IMR-90 (cell line): ENCODE measurements around the gene AKAP17A. TPM values are rescaled to one million over a fixed set of nuclear protein-coding genes. Genes with fewer than 3 reads are reported as not detected.

ENCODE experiments used
- ATAC-seq: fragments of 200-7000 bp; cut with Tn5 transposase; 2 replicates; pipeline ENCODE4 v1.9.1; 2020; ENCODE audit warnings: low read depth, mild to moderate bottlenecking, moderate library complexity
- BruUV-seq: library from RNA; stranded (reverse); fragments of 400-500 nt; replicated peaks from 2 replicates; lab custom pipeline; 2021; lab: Mats Ljungman, UMichigan
- CTCF ChIA-PET: fragments of 300-600 bp; formaldehyde crosslinking; extraction: SDS; loops from one replicate; lab custom pipeline; 2021; ENCODE audit warnings: antibody characterized with exemption; lab: Yijun Ruan, JAX
- POLR2A ChIA-PET: fragments of 300-600 bp; sonication (Branson Sonifier 250); formaldehyde crosslinking; loops from one replicate; lab custom pipeline; 2022; ENCODE audit warnings: antibody characterized with exemption; ENCODE audit not compliant: unreplicated experiment; lab: Charles Lee
- DNase-seq: peaks from one replicate; pipeline ENCODE4 v3.0.0; 2013
- H2AFZ ChIP-seq: replicated peaks from 2 replicates; pipeline ENCODE3; 2013; ENCODE audit warnings: low read length, mild to moderate bottlenecking; ENCODE audit not compliant: poor library complexity
- H2AK5ac ChIP-seq: 2 replicates; pipeline ENCODE4 v1.6.1; 2013; ENCODE audit warnings: low read depth, low read length, inconsistent platforms
- H2AK9ac ChIP-seq: replicated peaks from 2 replicates; pipeline ENCODE3; 2013; ENCODE audit warnings: mild to moderate bottlenecking, low read depth, low read length, moderate library complexity; ENCODE audit not compliant: poor library complexity
- H2BK120ac ChIP-seq: 2 replicates; pipeline ENCODE4 v1.6.1; 2013; ENCODE audit warnings: low read depth, low read length, inconsistent platforms
- H2BK15ac ChIP-seq: 3 replicates; pipeline ENCODE4 v1.6.1; 2013; ENCODE audit warnings: low read depth, low read length, inconsistent platforms
- H2BK20ac ChIP-seq: 2 replicates; pipeline ENCODE4 v1.6.1; 2013; ENCODE audit warnings: low read depth, mild to moderate bottlenecking, inconsistent platforms, low read length, moderate library complexity
- H2BK5ac ChIP-seq: 2 replicates; pipeline ENCODE4 v1.6.1; 2013; ENCODE audit warnings: mild to moderate bottlenecking, low read depth, low read length, inconsistent platforms; ENCODE audit not compliant: poor library complexity, severe bottlenecking
- H3K14ac ChIP-seq: replicated peaks from 2 replicates; pipeline ENCODE4 v1.6.1; 2013; ENCODE audit warnings: low read depth, low read length, inconsistent platforms
- H3K18ac ChIP-seq: 2 replicates; pipeline ENCODE4 v1.6.1; 2013; ENCODE audit warnings: low read depth, low read length, control low read depth
- H3K23ac ChIP-seq: 2 replicates; pipeline ENCODE4 v1.6.1; 2013; ENCODE audit warnings: low read depth, low read length, inconsistent platforms
- H3K27ac ChIP-seq: 2 replicates; pipeline ENCODE4 v1.5.1; 2013; ENCODE audit warnings: mild to moderate bottlenecking, control low read depth, low read length; ENCODE audit not compliant: insufficient read depth
- H3K27me3 ChIP-seq: 2 replicates; pipeline ENCODE4 v1.6.1; 2013; ENCODE audit warnings: low read length; ENCODE audit not compliant: control insufficient read depth, insufficient read depth
- H3K36me3 ChIP-seq: 2 replicates; pipeline ENCODE4 v1.6.1; 2013; ENCODE audit warnings: low read length, mixed read lengths; ENCODE audit not compliant: control insufficient read depth, insufficient read depth
- H3K4ac ChIP-seq: 2 replicates; pipeline ENCODE4 v1.6.1; 2013; ENCODE audit warnings: low read depth, low read length, inconsistent platforms
- H3K4me1 ChIP-seq: 2 replicates; pipeline ENCODE4 v1.6.1; 2013; ENCODE audit warnings: low read length, mixed read lengths; ENCODE audit not compliant: control insufficient read depth, insufficient read depth
- H3K4me2 ChIP-seq: 2 replicates; pipeline ENCODE4 v1.6.1; 2013; ENCODE audit warnings: low read depth, mild to moderate bottlenecking, control low read depth, low read length, moderate library complexity
- H3K4me3 ChIP-seq: 2 replicates; pipeline ENCODE4 v1.5.1; 2013; ENCODE audit warnings: low read depth, mild to moderate bottlenecking, control low read depth, low read length, moderate library complexity; ENCODE audit not compliant: insufficient read depth
- H3K56ac ChIP-seq: 2 replicates; pipeline ENCODE4 v1.6.1; 2013; ENCODE audit warnings: low read length, inconsistent platforms; ENCODE audit not compliant: insufficient read depth; ENCODE audit errors: extremely low read depth
- H3K79me1 ChIP-seq, 2 experiments: 2 replicates each; pipeline ENCODE4 v1.6.1; 2013; ENCODE audit warnings: low read length in 2 of 2, inconsistent platforms in 1 of 2, low read depth in 1 of 2
- H3K9ac ChIP-seq: 2 replicates; pipeline ENCODE4 v1.6.1; 2013; ENCODE audit warnings: low read depth, low read length, control low read depth
- H3K9me1 ChIP-seq: 2 replicates; pipeline ENCODE4 v1.6.1; 2013; ENCODE audit warnings: low read length, inconsistent platforms; ENCODE audit not compliant: insufficient read depth
- H3K9me3 ChIP-seq: 2 replicates; pipeline ENCODE4 v1.6.1; 2013; ENCODE audit warnings: low read length; ENCODE audit not compliant: control insufficient read depth, insufficient read depth
- H4K20me1 ChIP-seq: 2 replicates; pipeline ENCODE4 v1.6.1; 2013; ENCODE audit warnings: low read length, inconsistent platforms; ENCODE audit not compliant: insufficient read depth
- H4K5ac ChIP-seq: 2 replicates; pipeline ENCODE4 v1.6.1; 2013; ENCODE audit warnings: mild to moderate bottlenecking, low read depth, low read length, control low read depth
- H4K8ac ChIP-seq, 2 experiments: 2 replicates each; pipeline ENCODE4 v1.6.1; 2013; ENCODE audit warnings: low read depth in 2 of 2, low read length in 2 of 2, control low read depth in 1 of 2, inconsistent platforms in 1 of 2
- H4K91ac ChIP-seq: 2 replicates; pipeline ENCODE4 v1.6.1; 2013; ENCODE audit warnings: low read depth, low read length, inconsistent platforms; ENCODE audit not compliant: insufficient read depth
- BHLHE40 ChIP-seq: fragments of 150-350 bp; IDR thresholded peaks from 2 replicates; pipeline ENCODE4 v1.6.1; 2016; ENCODE audit warnings: mild to moderate bottlenecking, low read depth, low read length
- SMC3 ChIP-seq: fragments of 150-350 bp; IDR thresholded peaks from 2 replicates; pipeline ENCODE4 v1.6.1; 2016; ENCODE audit warnings: low read depth, mild to moderate bottlenecking, antibody characterized with exemption, low read length, moderate library complexity
- WGBS, 2 experiments: methylation state at CpG; one replicate each; pipeline versions ENCODE4 v1.1.5 to v1.1.7; 2013; ENCODE audit warnings: missing lambda C conversion rate in 2 of 2; ENCODE audit not compliant: insufficient read length in 1 of 2; ENCODE audit errors: extremely low coverage in 2 of 2; 5-methylcytosine and 5-hydroxymethylcytosine counted together
- dilution Hi-C: fragments of 300-500 bp; cut with HindIII; formaldehyde crosslinking; loops from one replicate; pipeline ENCODE4 v1.14.3; 2018; ENCODE audit warnings: low sequenced_read_pairs; ENCODE audit not compliant: unreplicated experiment
- in situ Hi-C: fragments of 300-500 bp; cut with MboI; formaldehyde crosslinking; loops from 3 replicates; pipeline ENCODE4 v1.14.3; 2019; ENCODE audit warnings: low sequenced_read_pairs, inconsistent platforms, mixed read lengths
- intact Hi-C: fragments of 100-400 bp; cut with micrococcal nuclease; formaldehyde crosslinking; loops from 2 replicates; pipeline ENCODE4 v1.10.0; 2022
- polyA plus RNA-seq, 3 experiments: library from polyadenylated mRNA; depleted of rRNA; stranded (reverse); fragments of >200 nt; gene quantifications; 2 replicates each; pipeline ENCODE4 v1.2.3, GENCODE V29; 2012; ENCODE audit warnings: low replicate concordance in 1 of 3
- total RNA-seq: library from RNA; depleted of rRNA; stranded (reverse); fragments of >200 nt; gene quantifications from 2 replicates; pipeline ENCODE4 v1.2.3, GENCODE V29; 2012
- TF ChIP-seq, protein P1 (sequence below): fragments of 150-350 bp; IDR thresholded peaks from 2 replicates; pipeline ENCODE4 v1.6.1; 2017; ENCODE audit warnings: mild to moderate bottlenecking, antibody characterized with exemption, low read length, low read depth

AKAP17A gene
- total and polyA plus RNA-seq, 2 of the 4 experiments (the other 2 are of a cell fraction), result 9.0 to 23.7 TPM

DNA sequence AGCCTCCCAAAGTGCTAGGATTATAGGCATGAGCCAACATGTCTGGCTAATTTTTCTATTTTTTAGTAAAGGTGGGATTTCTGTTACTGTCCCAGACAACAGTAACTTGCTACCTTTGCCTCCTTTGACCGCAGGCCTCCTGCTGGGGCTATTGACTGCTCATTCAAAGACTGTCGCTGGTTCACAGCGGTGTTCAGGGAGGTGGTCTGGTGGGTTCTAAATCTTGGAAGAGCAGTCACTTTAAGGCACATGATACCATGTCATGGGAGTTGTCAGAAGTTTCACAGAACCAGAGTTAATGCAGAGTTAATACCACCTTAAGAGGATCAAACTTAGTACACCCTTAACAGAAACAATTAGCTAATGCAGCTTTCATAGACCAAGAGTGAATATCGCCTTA, 27.3 kb downstream of the AKAP17A start:
- Histone ChIP-seq H2AFZ (no peak overlapping the region), H3K4ac (no peak overlapping the region), H2BK15ac (no peak overlapping the region), H2AK9ac (no peak overlapping the region), H3K79me1 (no peaks in the 10 kb centered on the region), H2BK20ac (no peak overlapping the region), H3K56ac (no peak overlapping the region), H4K20me1 (no peaks in the 10 kb centered on the region), H3K27me3 (no peaks in the 10 kb centered on the region), H2AK5ac (no peak overlapping the region), H4K8ac (no peak overlapping the region), H3K4me2 (no peak overlapping the region), H3K4me3 (no peak overlapping the region), H3K23ac (no peak overlapping the region), H3K14ac (no peak overlapping the region), H3K27ac (no peak overlapping the region), H2BK5ac (no peak overlapping the region), H4K5ac (no peak overlapping the region), H3K4me1 (no peaks in the 10 kb centered on the region), H3K36me3 (no peaks in the 10 kb centered on the region), H3K18ac (no peak overlapping the region), H3K9me1 (no peaks in the 10 kb centered on the region), H2BK120ac (no peak overlapping the region), H3K9ac (no peak overlapping the region), H4K91ac (no peak overlapping the region), H3K9me3 (0 out of 2 replicates have a peak, but pooled peaks cover 1% of the 10 kb centered on the region)
- no CpG with 5 or more reads among the region's 4 CpGs for WGBS, 2 experiments
- ChIA-PET CTCF (no interaction called here), POLR2A (no interaction called here)
- ATAC-seq (no peak), DNase-seq (no peak)
- dilution Hi-C loops, result no loop called here
- in situ Hi-C loops, result no loop called here
- TF ChIP-seq SMC3 (no peak), BHLHE40 (no peak)
- TF ChIP-seq, protein P1, sequence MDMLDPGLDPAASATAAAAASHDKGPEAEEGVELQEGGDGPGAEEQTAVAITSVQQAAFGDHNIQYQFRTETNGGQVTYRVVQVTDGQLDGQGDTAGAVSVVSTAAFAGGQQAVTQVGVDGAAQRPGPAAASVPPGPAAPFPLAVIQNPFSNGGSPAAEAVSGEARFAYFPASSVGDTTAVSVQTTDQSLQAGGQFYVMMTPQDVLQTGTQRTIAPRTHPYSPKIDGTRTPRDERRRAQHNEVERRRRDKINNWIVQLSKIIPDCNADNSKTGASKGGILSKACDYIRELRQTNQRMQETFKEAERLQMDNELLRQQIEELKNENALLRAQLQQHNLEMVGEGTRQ, result no peak
- no TSS peak for BruUV-seq
- intact Hi-C loops, result no loop called here
